Muscle layer of colon (tissue), 2 donors: ENCODE results near the gene TSPAN14.

Source experiments
- H3K27ac ChIP-seq: one replicate; pipeline ENCODE4 v1.7.0; 2013; ENCODE audit warnings: low read depth, mild to moderate bottlenecking, low read length, moderate library complexity
- H3K27me3 ChIP-seq, 2 donors: one replicate each; pipeline ENCODE4 v1.7.0; 2013; ENCODE audit warnings: low read length in 2 of 2, mild to moderate bottlenecking in 2 of 2; ENCODE audit not compliant: insufficient read depth in 2 of 2, control insufficient read depth in 1 of 2
- H3K36me3 ChIP-seq: one replicate; pipeline ENCODE4 v1.7.0; 2013; ENCODE audit warnings: mild to moderate bottlenecking, low read length; ENCODE audit not compliant: insufficient read depth
- H3K4me1 ChIP-seq: one replicate; pipeline ENCODE4 v1.7.0; 2013; ENCODE audit warnings: mild to moderate bottlenecking, low read length; ENCODE audit not compliant: insufficient read depth
- H3K4me3 ChIP-seq, 2 donors: one replicate each; pipeline ENCODE4 v1.7.0; 2013; ENCODE audit warnings: low read length in 2 of 2, low read depth in 1 of 2, mild to moderate bottlenecking in 1 of 2, moderate library complexity in 1 of 2
- H3K9ac ChIP-seq: one replicate; pipeline ENCODE4 v1.7.0; 2013; ENCODE audit warnings: low read length
- H3K9me3 ChIP-seq: one replicate; pipeline ENCODE4 v1.7.0; 2013; ENCODE audit warnings: mild to moderate bottlenecking, low read length
- donor health status: abdominal sarcoma.
- donor health status: Adenocarcinoma of cecum.

TSPAN14 gene, protein sequence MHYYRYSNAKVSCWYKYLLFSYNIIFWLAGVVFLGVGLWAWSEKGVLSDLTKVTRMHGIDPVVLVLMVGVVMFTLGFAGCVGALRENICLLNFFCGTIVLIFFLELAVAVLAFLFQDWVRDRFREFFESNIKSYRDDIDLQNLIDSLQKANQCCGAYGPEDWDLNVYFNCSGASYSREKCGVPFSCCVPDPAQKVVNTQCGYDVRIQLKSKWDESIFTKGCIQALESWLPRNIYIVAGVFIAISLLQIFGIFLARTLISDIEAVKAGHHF

GRCh38 chr10:80453842-80454512 lies at the start of gene TSPAN14:
TSPAN14 (plus strand) TSS chr10:80454310; CDS start chr10:80489234, 34,924 bp downstream.
- Histone ChIP-seq H3K4me1 (peaks cover 38% of the 10 kb centered on the region), H3K4me3 (peak within 1 kb of the TSS; percentile 74 to 83), H3K9me3 (no peaks in the 10 kb centered on the region), H3K27ac (peak within 1 kb of the TSS; percentile 97), H3K36me3 (no peaks in the 10 kb centered on the region), H3K9ac (peak within 1 kb of the TSS; percentile 77), H3K27me3 (no peaks in the 10 kb centered on the region)

DNA sequence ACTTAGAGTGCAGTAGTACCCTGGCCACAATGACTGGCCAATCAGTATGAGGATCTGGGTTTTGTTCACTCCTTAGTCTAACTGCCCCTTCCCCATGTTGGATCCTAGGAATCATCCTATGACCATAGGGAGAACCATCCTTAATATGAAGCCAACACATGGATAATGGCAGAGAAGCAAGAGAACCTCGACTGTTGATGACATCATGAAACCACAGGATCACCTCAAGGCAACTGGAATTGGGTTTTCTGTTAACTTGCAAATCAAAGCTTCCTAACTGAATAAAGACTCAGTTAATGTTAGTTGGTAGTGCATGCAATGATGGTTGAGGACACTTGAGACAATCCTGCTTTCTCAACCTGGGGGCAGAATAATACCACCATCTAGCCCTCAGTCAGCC lies 49.1 kb upstream of the TSPAN14 start:
- Histone ChIP-seq H3K9me3 (no peaks in the 10 kb centered on the region), H3K36me3 (no peaks in the 10 kb centered on the region), H3K27me3 (no peaks in the 10 kb centered on the region), H3K4me1 (peaks cover 15% of the 10 kb centered on the region), H3K9ac (no peak overlapping the region), H3K4me3 (no peak overlapping the region), H3K27ac (no peak overlapping the region)

- H3K4me1 ChIP-seq = peaks cover 20% of the 10 kb centered on the region
- H3K27ac ChIP-seq = no peak overlapping the region
- H3K4me3 ChIP-seq = no peak overlapping the region
- H3K9ac ChIP-seq = no peak overlapping the region
- no peaks in the 10 kb centered on the region for H3K27me3 ChIP-seq
- H3K36me3 ChIP-seq = no peaks in the 10 kb centered on the region
- H3K9me3 ChIP-seq = no peaks in the 10 kb centered on the region
Observed at GRCh38 chr10:80405626-80406025, 48.5 kb upstream of the TSPAN14 start.

GRCh38 chr10:80406204-80406603 lies 47.9 kb upstream of the TSPAN14 start:
- no peak overlapping the region for H3K27ac ChIP-seq
- no peaks in the 10 kb centered on the region for H3K36me3 ChIP-seq
- no peak overlapping the region for H3K4me3 ChIP-seq
- no peaks in the 10 kb centered on the region for H3K9me3 ChIP-seq
- H3K27me3 ChIP-seq = no peaks in the 10 kb centered on the region
- H3K9ac ChIP-seq = no peak overlapping the region
- peaks cover 26% of the 10 kb centered on the region for H3K4me1 ChIP-seq

GRCh38 chr10:80407812-80408241 lies 46.3 kb upstream of the TSPAN14 start:
- peak overlapping the region; percentile 61 for H3K27ac ChIP-seq
- no peaks in the 10 kb centered on the region for H3K27me3 ChIP-seq
- no peaks in the 10 kb centered on the region for H3K9me3 ChIP-seq
- peak overlapping the region; percentile 72 to 75 for H3K4me3 ChIP-seq
- H3K9ac ChIP-seq = peak overlapping the region; percentile 66
- H3K36me3 ChIP-seq = no peaks in the 10 kb centered on the region
- peaks cover 41% of the 10 kb centered on the region for H3K4me1 ChIP-seq

DNA sequence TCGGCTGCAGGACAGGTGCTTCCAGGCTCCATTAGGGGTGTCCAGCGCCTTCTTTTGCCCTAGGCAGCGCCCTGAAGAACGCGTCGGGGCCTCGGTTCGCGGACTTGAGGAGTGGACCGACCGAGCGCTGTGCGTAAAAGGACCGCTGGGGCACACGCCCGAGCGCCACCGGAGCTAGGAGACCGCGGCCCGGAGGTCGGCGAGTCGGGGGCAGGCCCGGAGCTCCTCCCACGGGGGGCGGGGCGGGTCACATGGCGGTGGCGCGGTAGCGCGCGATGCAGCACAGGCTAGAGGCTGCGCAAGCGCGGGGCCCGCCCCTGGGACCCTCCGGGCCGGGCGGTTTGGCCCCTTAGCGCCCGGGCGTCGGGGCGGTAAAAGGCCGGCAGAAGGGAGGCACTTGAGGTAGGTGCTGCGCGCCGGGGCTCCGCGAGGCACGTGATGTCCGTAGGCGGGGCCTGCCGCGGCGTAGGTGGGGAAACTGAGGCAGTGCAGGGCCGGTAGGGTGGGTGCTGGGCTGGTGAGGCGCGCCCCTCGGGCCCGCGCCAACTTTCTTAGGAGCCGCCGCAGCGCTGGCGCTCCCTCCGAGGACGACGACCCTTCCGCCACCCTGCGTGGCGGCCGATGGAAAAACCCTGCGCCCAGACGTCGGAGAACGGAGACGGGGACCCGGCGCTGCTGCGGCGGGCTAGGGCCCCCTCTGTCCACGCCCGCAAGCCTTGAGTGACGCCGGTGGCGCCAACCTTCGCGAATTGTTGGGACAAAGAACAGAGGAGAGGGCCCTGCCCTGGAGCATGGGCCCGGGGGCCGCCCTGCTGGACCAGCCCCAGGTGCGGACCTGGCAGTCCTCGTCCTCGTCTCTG lies 45.6 kb upstream of the TSPAN14 start, which contains the start of gene PRXL2A:
Gene PRXL2A, plus strand, starts transcription at position 310 of the 860 bp plus-strand sequence. CDS start 11,917 bp downstream, outside the sequence.
- peak within 1 kb of the TSS; percentile 72 to 75 for H3K4me3 ChIP-seq
- H3K9ac ChIP-seq = peak within 1 kb of the TSS; percentile 66
- H3K4me1 ChIP-seq = peaks cover 47% of the 10 kb centered on the region
- no peaks in the 10 kb centered on the region for H3K9me3 ChIP-seq
- H3K27ac ChIP-seq = peak within 1 kb of the TSS; percentile 61
- no peaks in the 10 kb centered on the region for H3K27me3 ChIP-seq
- H3K36me3 ChIP-seq = no peaks in the 10 kb centered on the region

- peak overlapping the region; percentile 72 to 75 for H3K4me3 ChIP-seq
- no peaks in the 10 kb centered on the region for H3K27me3 ChIP-seq
- H3K9ac ChIP-seq = peak overlapping the region; percentile 59
- peaks cover 54% of the 10 kb centered on the region for H3K4me1 ChIP-seq
- no peaks in the 10 kb centered on the region for H3K36me3 ChIP-seq
- H3K9me3 ChIP-seq = no peaks in the 10 kb centered on the region
- peak overlapping the region; percentile 61 for H3K27ac ChIP-seq
Observed at GRCh38 chr10:80409121-80409520, 45.0 kb upstream of the TSPAN14 start.

DNA sequence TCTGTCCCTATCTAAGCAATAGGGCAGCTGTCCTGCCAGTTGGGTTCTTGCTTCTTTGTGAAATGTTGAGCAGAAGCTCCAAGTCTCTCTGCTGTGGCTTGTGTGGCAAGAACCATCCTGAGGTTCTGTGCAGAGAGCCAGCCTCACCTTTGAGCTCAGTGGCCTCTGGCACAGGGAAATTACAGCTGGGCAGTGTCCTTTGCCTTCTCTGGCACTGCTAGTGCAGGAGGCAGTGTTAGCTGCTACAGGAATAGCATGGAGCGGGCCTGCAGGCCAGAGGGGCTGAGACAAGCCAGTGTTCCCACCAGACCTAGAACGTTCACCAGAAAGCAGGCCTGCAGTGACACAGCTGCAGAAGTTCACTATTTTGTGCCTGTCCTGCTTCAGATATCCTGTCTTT lies 44.0 kb upstream of the TSPAN14 start:
- Histone ChIP-seq H3K27me3 (no peaks in the 10 kb centered on the region), H3K27ac (peak overlapping the region; percentile 61), H3K4me3 (peak overlapping the region in 1 of 2 donors; percentile 13), H3K9me3 (no peaks in the 10 kb centered on the region), H3K9ac (no peak overlapping the region), H3K36me3 (no peaks in the 10 kb centered on the region), H3K4me1 (peaks cover 63% of the 10 kb centered on the region)

- peak overlapping the region; percentile 35 for H3K27ac ChIP-seq
- H3K27me3 ChIP-seq = no peaks in the 10 kb centered on the region
- peaks cover 68% of the 10 kb centered on the region for H3K4me1 ChIP-seq
- no peaks in the 10 kb centered on the region for H3K9me3 ChIP-seq
- no peaks in the 10 kb centered on the region for H3K36me3 ChIP-seq
- H3K4me3 ChIP-seq = peak overlapping the region in 1 of 2 donors; percentile 13
- no peak overlapping the region for H3K9ac ChIP-seq
Observed at GRCh38 chr10:80410578-80411145, 43.4 kb upstream of the TSPAN14 start.

DNA sequence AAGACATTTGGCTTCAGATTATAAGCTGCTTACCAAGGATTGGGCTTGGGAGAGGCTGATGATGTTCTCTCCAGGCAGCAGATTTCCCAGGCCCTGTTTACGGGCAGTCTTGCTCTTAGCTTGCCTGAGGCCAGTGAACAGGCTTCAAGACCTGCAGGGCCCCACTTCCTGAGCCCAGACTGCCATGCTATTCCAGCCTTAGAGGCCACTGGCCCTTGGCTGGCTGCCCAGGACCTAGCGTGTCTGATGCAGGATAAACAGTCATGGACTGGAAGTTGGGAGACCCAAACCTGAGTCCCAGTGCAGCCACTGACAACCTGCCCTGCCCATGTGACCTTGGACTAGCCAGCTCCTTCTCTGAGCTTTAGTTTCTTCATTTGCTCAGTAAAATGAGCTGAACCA lies 42.8 kb upstream of the TSPAN14 start:
- no peak overlapping the region for H3K4me3 ChIP-seq
- H3K27me3 ChIP-seq = no peaks in the 10 kb centered on the region
- no peak overlapping the region for H3K9ac ChIP-seq
- no peaks in the 10 kb centered on the region for H3K9me3 ChIP-seq
- no peak overlapping the region for H3K27ac ChIP-seq
- H3K4me1 ChIP-seq = peaks cover 74% of the 10 kb centered on the region
- no peaks in the 10 kb centered on the region for H3K36me3 ChIP-seq
